CD4-positive, alpha-beta T cell treated with Interleukin-17A for 4 hours (primary cell): ENCODE measurements around the gene BCL10.
"Not testable (repeated sequence)": the region's sequence is repeated elsewhere in the genome, so short reads cannot be mapped to it uniquely, and the experiment has no call there.

Experiments used
- DNase-seq: peaks from one replicate; pipeline ENCODE4 v3.0.0-alpha.2; 2020; ENCODE audit warnings: mixed read lengths

The BCL10 gene

DNA sequence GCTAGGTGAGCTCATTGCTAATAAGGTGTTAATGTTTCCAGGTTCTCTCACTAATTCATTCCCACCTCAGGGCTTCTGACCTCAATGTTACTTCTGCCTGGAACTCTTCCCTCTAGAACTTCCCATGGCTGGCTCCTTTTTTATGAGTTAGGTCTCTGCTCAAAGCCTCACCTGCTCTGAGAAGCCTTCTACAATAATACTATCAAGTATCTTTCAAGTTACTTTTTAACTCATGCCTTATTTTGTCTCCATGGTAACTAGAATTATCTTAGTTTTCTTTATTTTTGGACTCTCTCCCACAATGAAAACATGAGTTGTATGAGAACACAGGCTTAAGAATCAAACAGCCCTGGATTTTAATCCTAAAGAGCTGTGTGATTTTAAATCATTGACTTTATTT lies 13.4 kb downstream of the BCL10 start:
- no peak for DNase-seq

GRCh38 chr1:85259912-85260274 lies 16.5 kb downstream of the BCL10 start:
- DNase-seq: no peak

- DNase-seq: peak; percentile 99
Measured at GRCh38 chr1:85259118-85259911, 17.1 kb downstream of the BCL10 start, which contains the start of gene C1orf52. TSS of gene C1orf52 (minus strand) at chr1:85259662. CDS start at chr1:85259633, 29 bp downstream.

GRCh38 chr1:85258536-85259117 lies 17.8 kb downstream of the BCL10 start:
- no peak for DNase-seq

DNA sequence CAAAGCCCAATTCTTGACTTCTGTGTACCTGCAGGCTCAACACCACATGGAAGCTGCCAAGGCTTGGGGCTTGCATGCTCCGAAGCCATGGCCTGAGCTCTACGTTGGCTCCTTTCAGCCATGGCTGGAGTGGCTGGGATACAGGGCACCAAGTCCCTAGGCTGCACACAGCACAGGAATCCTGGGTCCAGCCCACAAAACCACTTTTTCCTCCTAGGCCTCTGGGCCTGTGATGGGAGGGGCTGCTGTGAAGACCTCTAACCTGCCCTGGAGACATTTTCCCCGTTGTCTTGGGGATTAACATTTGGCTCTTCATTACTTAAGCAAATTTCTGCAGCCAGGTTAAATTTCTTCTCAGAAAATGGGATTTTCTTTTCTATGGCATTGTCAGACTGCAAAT lies 27.4 kb downstream of the BCL10 start:
- not testable (repeated sequence) for DNase-seq

GRCh38 chr1:85245891-85246290 lies 30.5 kb downstream of the BCL10 start:
- DNase-seq: no peak

DNA sequence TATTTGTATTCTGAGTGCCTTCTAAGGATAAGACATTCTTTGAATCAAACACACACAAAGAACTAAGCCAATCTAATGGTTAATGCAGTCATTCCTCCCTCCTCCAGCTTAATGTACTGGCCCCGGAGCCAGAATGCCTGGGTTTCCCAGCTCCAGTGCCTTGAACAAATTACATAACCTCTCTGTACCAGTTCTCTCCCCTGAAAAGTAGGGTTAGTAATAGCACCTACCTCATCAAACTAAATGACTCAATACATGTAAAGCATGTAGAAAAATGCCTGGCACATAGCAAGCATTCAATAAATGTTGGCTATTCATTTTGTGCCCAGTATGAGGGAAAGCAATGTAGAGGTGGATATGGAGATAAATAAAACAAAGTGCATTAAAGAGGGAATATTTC lies 31.0 kb downstream of the BCL10 start:
- no peak for DNase-seq

DNA sequence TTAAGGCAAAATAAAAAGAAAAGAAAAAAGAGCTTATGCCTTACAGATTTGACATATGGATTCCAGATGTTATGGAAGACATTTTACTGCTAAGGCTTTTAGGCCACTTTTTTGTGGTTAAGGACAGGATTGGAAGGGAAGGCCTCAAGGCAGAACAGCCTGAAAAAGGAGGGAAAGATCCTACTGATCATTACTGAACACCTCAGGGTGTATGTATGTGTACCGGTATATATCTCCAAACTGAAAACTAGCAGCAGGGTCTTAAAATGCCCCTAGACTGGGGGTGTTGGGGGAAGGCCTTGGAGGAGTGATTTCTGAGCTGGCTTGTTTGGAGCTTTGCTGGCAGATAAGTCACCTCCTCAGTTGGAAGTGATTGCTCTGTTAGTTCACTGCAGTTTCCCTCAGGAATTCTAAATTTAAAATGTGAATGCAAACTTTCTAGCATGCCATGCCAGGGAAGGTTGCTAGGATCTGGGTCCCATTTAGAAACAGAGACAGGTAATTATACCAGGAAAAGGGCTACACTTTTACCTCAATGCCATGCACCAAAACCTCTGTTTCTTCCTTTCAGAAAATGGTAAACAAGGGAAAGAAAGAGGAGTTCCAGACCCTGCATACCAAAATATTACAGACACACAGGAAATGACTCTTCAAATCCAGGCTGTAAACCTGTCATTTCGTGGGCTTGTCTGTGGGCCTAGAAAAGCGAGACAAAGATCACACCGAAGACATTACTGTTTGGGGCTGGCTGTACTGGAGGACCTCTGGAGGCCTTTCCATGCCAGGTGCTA lies 32.0 kb downstream of the BCL10 start:
- no peak for DNase-seq

- DNase-seq: no peak
Measured at GRCh38 chr1:85243372-85243771, 33.1 kb downstream of the BCL10 start.

- no peak for DNase-seq
Measured at GRCh38 chr1:85240643-85241042, 35.8 kb downstream of the BCL10 start.

DNA sequence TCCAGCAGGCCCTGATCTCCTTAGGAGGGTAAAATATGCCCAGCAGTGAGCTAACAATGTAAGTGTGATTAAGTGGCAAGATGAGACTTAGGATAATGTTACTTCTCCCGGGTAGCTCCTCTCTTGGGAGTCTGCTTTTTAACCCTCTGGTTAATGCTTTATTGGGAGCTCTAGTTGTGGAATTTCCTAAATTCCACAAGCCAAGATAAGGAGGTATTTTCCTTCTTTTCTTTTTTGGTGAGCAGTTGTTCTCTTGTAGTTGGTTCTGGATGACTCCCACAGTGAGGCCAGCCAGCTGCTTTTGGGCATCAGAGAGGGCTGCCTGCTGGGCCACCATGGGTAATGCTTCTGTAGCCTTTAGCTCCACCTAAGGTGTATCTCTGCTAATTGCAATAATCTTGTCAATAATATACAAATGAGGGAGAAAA lies 36.2 kb downstream of the BCL10 start:
- peak; percentile 23 for DNase-seq

GRCh38 chr1:85237613-85238012 lies 38.8 kb downstream of the BCL10 start:
- DNase-seq: no peak

GRCh38 chr1:85230305-85230977 lies 46.0 kb downstream of the BCL10 start:
- peak; percentile 5 for DNase-seq

GRCh38 chr1:85229574-85230097 lies 46.8 kb downstream of the BCL10 start:
- DNase-seq: no peak

DNA sequence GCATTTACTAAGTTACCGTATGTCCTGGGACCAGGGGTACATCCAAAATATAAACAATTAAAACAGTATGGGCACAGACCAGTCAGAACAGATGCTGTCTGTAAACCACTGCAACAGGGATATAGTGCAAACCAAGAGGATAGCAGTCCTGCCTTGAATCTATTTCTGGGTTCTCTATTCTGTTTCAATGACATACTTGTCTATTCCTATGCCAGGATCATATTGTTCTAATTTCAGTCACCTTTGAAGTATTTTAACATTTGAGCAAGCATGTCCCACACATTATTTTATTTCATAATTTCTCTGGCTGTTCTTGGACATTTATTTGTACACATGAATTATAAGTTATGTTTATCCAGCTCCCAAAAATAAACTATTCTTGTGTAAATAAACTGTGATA lies 47.5 kb downstream of the BCL10 start:
- DNase-seq: no peak

DNA sequence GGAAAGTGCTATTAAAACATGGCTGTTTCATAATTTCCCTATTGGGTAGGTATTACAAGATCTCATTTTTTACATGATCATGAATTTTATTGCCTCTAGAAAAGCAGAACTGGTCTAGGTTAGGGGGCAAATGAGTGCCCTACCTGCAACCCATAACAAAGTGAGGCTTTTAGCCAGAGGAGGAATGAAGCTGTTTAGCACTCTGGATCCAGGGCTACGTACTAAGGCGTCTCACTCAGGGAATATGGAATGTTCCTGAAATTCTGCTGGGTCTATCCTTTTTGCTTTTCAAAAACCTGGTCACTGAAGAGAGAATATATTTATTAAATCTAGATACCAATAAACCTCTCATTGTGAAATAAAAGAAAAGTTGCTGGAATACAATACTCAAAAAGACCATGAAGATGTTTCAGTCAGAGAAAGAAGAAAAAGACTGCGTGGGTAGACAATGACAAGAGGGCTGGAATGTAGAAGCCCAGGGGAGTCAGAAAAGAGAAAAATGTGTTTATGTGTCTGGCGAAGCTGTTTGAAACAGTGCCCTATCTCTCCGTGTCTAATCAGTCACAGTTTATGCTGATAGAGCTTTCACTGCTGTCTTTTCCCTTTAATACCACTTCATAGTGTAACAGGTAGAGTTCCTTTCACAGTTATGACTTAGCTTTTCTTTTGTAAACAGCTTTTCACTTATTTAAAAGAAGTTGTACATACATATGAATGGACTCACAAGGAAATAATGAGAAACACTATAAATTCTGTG lies 50.6 kb downstream of the BCL10 start:
- DNase-seq: no peak

GRCh38 chr1:85224734-85225623 lies 51.5 kb downstream of the BCL10 start:
- no peak for DNase-seq

DNA sequence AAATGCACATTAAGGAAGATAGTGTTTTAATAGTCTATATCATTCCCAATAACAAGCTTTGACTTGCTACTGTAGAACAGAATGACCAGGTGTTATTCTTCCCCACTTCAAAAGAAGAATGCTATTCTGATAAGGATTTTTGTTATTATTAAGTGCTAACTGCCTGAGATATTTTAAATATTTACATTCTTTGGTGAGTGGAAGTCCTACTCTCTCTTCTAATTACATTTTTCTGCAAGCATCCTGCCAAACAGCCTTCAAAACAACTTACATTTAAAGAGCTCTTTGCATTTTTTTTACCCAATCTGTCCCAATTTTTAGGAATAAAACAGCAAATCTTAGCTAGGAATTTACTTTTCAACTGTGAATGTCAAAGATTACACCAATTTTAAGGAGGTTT lies 52.1 kb downstream of the BCL10 start:
- no peak for DNase-seq

DNA sequence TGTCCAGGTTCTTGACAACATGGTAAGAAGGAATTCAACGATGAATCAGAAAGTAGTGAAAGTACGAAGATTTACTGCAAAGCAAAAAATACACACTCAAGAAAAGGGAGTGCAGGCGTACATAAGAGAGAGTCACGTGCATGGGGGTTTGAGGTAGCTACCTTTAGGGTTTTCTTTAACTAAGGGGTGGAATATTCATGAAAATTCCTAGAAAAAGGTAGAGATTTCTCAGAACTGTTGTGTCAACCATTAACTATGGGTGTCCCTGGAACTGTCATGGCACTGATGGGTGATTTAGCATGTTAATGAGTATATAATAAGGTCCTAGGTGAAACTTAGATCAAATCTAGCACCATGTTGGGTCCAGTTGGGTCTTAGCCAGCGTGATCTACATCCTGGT lies 53.1 kb downstream of the BCL10 start:
- DNase-seq: no peak

- DNase-seq: no peak
Measured at GRCh38 chr1:85220756-85221201, 55.7 kb downstream of the BCL10 start.
